DND-41 (cell line): ENCODE data around the gene SCMH1.

Source experiments
- EZH2 ChIP-seq: IDR thresholded peaks from 3 replicates; pipeline ENCODE4 v1.6.1; 2012; ENCODE audit warnings: borderline replicate concordance, low read depth, mild to moderate bottlenecking, moderate library complexity, low read length, inconsistent platforms; ENCODE audit not compliant: severe bottlenecking
- TF ChIP-seq, protein P1 (sequence below): IDR thresholded peaks from 2 replicates; pipeline ENCODE4 v1.5.1; 2012; ENCODE audit warnings: borderline replicate concordance, low read length, moderate library complexity, mild to moderate bottlenecking; ENCODE audit not compliant: poor library complexity, severe bottlenecking; ENCODE audit errors: extremely low read depth

DNA sequence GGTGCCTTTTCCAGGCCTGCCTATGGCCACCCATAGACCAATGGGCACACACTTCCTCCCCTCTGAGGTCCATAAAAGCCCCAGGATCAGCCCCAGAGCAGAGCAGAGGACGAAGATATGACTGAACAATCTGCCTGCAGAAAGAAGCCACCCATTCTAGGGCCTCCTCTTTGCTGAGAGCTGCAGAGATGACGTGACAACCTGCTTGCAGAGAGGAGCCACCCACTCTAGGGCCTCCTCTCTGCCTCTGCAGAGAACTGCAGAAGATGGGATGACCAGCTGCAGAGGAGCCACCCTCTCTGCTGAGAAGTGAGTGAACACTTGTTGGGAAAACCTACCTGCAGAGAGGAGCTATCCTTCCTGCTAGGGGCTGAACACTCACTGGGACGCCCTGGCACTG lies 79.7 kb downstream of the SCMH1 start:
- TF ChIP-seq, protein P1, sequence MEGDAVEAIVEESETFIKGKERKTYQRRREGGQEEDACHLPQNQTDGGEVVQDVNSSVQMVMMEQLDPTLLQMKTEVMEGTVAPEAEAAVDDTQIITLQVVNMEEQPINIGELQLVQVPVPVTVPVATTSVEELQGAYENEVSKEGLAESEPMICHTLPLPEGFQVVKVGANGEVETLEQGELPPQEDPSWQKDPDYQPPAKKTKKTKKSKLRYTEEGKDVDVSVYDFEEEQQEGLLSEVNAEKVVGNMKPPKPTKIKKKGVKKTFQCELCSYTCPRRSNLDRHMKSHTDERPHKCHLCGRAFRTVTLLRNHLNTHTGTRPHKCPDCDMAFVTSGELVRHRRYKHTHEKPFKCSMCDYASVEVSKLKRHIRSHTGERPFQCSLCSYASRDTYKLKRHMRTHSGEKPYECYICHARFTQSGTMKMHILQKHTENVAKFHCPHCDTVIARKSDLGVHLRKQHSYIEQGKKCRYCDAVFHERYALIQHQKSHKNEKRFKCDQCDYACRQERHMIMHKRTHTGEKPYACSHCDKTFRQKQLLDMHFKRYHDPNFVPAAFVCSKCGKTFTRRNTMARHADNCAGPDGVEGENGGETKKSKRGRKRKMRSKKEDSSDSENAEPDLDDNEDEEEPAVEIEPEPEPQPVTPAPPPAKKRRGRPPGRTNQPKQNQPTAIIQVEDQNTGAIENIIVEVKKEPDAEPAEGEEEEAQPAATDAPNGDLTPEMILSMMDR = no peak
- TF ChIP-seq EZH2 = no peak
